ENCODE measurements around the gene ZFR.

DNA sequence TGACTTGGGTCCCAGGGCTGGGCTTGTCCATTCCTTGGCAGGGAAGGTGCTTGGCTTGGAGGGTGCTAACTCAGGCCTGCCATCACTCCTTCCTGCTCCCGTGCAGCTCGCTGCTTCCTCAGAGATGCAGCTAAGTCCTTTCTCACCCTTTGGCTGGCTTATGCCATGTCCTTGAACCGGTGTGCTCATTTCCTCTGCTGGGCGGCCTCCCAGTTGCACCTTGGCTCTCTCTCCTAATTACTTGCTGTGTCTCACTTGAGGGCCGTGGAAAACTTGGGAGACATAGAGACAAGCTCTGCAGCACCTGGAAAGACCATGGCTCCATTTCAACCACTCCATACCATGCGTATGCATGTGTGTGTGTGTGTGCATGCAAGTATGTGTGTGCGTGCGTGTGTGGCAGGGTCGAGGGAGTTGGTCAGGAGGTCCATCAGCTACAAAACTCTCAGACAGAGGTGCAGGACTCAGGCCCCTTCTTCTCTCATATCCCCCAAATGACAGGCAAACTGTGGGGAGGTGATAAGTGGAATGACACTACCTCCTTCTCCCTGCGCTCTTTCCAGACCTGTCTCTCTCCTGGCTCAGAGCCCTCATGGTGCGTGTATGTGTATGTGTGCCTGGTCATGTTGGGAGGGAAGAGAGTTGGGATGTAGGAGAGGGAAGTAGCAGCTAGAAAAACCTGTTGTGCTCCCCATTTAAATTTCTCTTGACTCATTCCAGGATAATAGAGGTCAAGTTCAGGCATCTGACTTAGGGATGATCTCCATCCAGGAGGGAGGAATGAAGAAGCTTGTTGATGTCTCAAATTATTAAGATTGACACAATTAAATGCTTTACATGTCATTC lies 114.2 kb downstream of the ZFR start:
- TF ChIP-seq, protein P1, sequence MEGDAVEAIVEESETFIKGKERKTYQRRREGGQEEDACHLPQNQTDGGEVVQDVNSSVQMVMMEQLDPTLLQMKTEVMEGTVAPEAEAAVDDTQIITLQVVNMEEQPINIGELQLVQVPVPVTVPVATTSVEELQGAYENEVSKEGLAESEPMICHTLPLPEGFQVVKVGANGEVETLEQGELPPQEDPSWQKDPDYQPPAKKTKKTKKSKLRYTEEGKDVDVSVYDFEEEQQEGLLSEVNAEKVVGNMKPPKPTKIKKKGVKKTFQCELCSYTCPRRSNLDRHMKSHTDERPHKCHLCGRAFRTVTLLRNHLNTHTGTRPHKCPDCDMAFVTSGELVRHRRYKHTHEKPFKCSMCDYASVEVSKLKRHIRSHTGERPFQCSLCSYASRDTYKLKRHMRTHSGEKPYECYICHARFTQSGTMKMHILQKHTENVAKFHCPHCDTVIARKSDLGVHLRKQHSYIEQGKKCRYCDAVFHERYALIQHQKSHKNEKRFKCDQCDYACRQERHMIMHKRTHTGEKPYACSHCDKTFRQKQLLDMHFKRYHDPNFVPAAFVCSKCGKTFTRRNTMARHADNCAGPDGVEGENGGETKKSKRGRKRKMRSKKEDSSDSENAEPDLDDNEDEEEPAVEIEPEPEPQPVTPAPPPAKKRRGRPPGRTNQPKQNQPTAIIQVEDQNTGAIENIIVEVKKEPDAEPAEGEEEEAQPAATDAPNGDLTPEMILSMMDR (optimal IDR thresholded peaks at IDR 0.05 in 1 of 3, IDR thresholded peaks at IDR 0.05 in 1 of 3, conservative IDR thresholded peaks at IDR 0.05 in 1 of 3; ENCODE audit: extremely low read depth in 1 of 3, insufficient read depth in 2 of 3, low read length in 3 of 3): no peak
- TF ChIP-seq EZH2 (IDR thresholded peaks at IDR 0.05; ENCODE audit: low read length): no peak

Data from keratinocyte (primary cell).